ENCODE results near the gene ASB18. TPM values are rescaled to one million over a fixed set of nuclear protein-coding genes. Genes with fewer than 3 reads are reported as not detected.

ASB18 gene
- total and polyA plus RNA-seq, 2 of the 4 experiments (the other 2 are of a cell fraction), result not detected

GRCh38 chr2:236180076-236180816 is 84.0 kb downstream of the ASB18 start:
- TF ChIP-seq NFE2L2 (IDR thresholded peaks at IDR 0.05; ENCODE audit: low read depth, low read length) (no peak), BHLHE40 (IDR thresholded peaks at IDR 0.05; ENCODE audit: low read depth, low read length) (peak; percentile 43; the same call in 1 of the 2 replicates)
- H3K36me3 ChIP-seq (ENCODE audit: control insufficient read depth, insufficient read depth, low read length), result no peaks in the 10 kb centered on the region
- in situ Hi-C loops (cut with MboI; ENCODE audit: low sequenced_read_pairs) (no loop called here), dilution Hi-C loops (cut with HindIII; ENCODE audit: low sequenced_read_pairs, unreplicated experiment) (loop anchor here (25.0 kb wide), 1 partner anchor 393 kb away; no protein-coding TSS in a partner anchor), intact Hi-C loops (cut with micrococcal nuclease) (loop anchor here (5.0 kb wide), 1 partner anchor 882 kb away; no protein-coding TSS in a partner anchor)
- peak overlapping the region; percentile 4; the same call in 1 of the 2 replicates for H3K4me3 ChIP-seq (ENCODE audit: insufficient read depth, low read depth, low read length)
- H2AK9ac ChIP-seq (replicated peaks; ENCODE audit: low read depth, low read length, poor library complexity), result no peak overlapping the region
- H3K9me3 ChIP-seq (ENCODE audit: control insufficient read depth, insufficient read depth, low read length), result peaks cover 3% of the 10 kb centered on the region; the same call in 1 of the 2 replicates
- H2BK120ac ChIP-seq (ENCODE audit: low read depth, low read length), result no peak overlapping the region
- no peaks in the 10 kb centered on the region for H3K9me1 ChIP-seq (ENCODE audit: insufficient read depth, low read length)
- H4K5ac ChIP-seq (ENCODE audit: low read depth, low read length), result no peak overlapping the region
- no peak overlapping the region for H2BK15ac ChIP-seq (ENCODE audit: low read depth, low read length)
- POLR2A ChIA-PET (ENCODE audit: unreplicated experiment), result no interaction called here
- CTCF ChIA-PET, result interaction anchor here (0.6 to 3.0 kb wide), 8 partner anchors 14 to 414 kb away, joined by 3 to 32 read pairs (median 4); no protein-coding TSS in a partner anchor
- H3K79me1 ChIP-seq (ENCODE audit: low read depth in 1 of 2, low read length in 2 of 2), result no peaks in the 10 kb centered on the region
- peak; percentile 20 for DNase-seq
- H3K27ac ChIP-seq (ENCODE audit: insufficient read depth, low read length), result no peak overlapping the region
- no peak overlapping the region for H2AK5ac ChIP-seq (ENCODE audit: low read depth, low read length)
- H4K8ac ChIP-seq (ENCODE audit: low read depth in 2 of 2, low read length in 2 of 2), result peak overlapping the region in 1 of 2 experiments; percentile 1; a peak in 1 of 4 replicates
- no peak overlapping the region for H3K23ac ChIP-seq (ENCODE audit: low read depth, low read length)
- no peak overlapping the region for H4K91ac ChIP-seq (ENCODE audit: insufficient read depth, low read depth, low read length)
- H4K20me1 ChIP-seq (ENCODE audit: insufficient read depth, low read length), result no peaks in the 10 kb centered on the region
- H2BK5ac ChIP-seq (ENCODE audit: low read depth, low read length, poor library complexity, severe bottlenecking), result peak overlapping the region; percentile 18
- peak overlapping the region; percentile 62 for H3K4me2 ChIP-seq (ENCODE audit: low read depth, low read length)
- 0 out of 2 replicates have a peak overlapping the region, but pooled peaks have one; percentile 25 for H3K4ac ChIP-seq (ENCODE audit: low read depth, low read length)
- no TSS peak for BruUV-seq (replicated peaks)
- peaks cover 6% of the 10 kb centered on the region for H3K4me1 ChIP-seq (ENCODE audit: control insufficient read depth, insufficient read depth, low read length)
- H2AFZ ChIP-seq (replicated peaks; ENCODE audit: low read length, poor library complexity), result no peak overlapping the region
- H3K9ac ChIP-seq (ENCODE audit: low read depth, low read length), result no peak overlapping the region
- WGBS, 2 experiments (ENCODE audit: extremely low coverage in 2 of 2, insufficient read length in 1 of 2), result no CpG with 5 or more reads among the region's 12 CpGs
- no peak overlapping the region for H2BK20ac ChIP-seq (ENCODE audit: low read depth, low read length)
- peaks cover 10% of the 10 kb centered on the region; the same call in 1 of the 2 replicates for H3K27me3 ChIP-seq (ENCODE audit: control insufficient read depth, insufficient read depth, low read length)
- no peak overlapping the region for H3K18ac ChIP-seq (ENCODE audit: low read depth, low read length)
- H3K14ac ChIP-seq (replicated peaks; ENCODE audit: low read depth, low read length), result no peak overlapping the region
- H3K56ac ChIP-seq (ENCODE audit: extremely low read depth, insufficient read depth, low read length), result no peak overlapping the region
- peak; percentile 9 for ATAC-seq (ENCODE audit: low read depth)
